ENCODE data around the gene TOP3B.

DNA sequence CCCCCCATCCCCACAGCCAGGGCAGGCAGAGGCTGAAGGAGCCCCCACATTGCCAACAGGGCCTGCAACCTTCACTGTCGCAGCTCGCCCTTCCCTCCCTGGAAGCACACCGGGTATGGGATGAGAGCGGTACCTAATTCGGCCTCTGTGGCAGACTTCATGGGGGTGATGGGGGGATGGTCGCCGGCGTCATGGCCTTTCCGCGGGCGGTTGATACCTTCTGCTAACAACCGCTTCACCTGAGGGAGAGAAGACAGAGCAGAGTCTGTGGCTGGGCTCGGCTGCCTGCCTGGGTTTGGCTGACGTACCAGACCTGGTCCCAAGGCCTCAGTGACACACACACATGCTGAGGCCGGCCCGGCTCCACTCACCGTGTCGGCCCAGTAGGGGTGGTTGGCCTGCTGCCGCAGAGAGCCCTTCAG, 18.8 kb downstream of the TOP3B start:
- no peak for TF ChIP-seq POLR2A (IDR thresholded peaks at IDR 0.05; ENCODE audit: low read depth)
- TF ChIP-seq, protein P1, sequence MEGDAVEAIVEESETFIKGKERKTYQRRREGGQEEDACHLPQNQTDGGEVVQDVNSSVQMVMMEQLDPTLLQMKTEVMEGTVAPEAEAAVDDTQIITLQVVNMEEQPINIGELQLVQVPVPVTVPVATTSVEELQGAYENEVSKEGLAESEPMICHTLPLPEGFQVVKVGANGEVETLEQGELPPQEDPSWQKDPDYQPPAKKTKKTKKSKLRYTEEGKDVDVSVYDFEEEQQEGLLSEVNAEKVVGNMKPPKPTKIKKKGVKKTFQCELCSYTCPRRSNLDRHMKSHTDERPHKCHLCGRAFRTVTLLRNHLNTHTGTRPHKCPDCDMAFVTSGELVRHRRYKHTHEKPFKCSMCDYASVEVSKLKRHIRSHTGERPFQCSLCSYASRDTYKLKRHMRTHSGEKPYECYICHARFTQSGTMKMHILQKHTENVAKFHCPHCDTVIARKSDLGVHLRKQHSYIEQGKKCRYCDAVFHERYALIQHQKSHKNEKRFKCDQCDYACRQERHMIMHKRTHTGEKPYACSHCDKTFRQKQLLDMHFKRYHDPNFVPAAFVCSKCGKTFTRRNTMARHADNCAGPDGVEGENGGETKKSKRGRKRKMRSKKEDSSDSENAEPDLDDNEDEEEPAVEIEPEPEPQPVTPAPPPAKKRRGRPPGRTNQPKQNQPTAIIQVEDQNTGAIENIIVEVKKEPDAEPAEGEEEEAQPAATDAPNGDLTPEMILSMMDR (IDR thresholded peaks at IDR 0.05) = no peak

Data from esophagus muscularis mucosa (tissue), 3 donors.